ENCODE measurements around the gene RAD21L1.
A peak's percentile ranks its signal among the peaks of the same experiment; 100 is the strongest.

Gene RAD21L1
- 0 reads per million in 2 donors for total RNA-seq

DNA sequence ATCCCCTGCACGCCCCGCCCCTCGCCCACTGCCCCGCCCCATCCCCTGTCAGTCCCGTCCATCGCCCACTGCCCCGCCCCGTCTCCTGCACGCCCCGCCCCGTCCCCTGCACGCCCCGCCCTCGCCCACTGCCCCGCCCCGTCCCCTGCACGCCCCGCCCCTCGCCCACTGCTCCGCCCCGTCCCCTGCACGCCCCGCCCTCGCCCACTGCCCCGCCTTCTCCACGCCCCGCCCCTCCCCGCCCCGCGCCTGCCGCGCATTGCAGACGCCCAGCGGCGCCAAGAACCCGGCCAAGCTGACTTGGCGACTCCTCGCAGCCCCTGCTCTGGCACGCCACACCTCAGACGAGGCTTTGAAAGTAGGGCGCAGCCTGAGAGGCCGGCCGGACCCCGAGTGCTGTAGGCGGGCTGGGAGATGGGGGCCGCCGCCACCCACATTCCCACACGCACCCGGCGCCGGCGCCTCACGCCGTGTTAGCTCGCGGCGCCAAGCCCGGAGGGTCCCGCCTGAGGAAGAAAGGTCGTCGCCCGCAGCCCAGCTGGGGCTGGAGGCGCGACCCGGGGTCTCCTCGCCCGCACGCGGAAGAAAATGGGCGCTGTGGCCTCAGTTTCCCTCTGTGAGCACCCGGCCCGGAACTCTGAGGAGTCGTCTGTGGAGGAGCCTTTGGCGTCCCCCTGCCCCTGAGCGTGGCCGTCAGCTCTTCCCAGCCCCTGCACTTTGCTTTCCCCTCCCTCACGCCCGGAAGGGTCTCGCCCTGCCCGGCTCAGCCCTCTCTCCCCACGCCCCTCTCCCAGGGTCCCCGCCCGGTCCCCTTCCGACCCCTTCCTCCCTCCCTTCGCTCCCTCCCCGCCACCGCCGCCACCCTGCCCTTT lies at the start of gene RAD21L1:
Gene RAD21L1, plus strand, starts transcription at position 262 of the 872 bp plus-strand sequence. CDS start 2,410 bp downstream, outside the sequence.
- peak; percentile 85 for DNase-seq

DNA sequence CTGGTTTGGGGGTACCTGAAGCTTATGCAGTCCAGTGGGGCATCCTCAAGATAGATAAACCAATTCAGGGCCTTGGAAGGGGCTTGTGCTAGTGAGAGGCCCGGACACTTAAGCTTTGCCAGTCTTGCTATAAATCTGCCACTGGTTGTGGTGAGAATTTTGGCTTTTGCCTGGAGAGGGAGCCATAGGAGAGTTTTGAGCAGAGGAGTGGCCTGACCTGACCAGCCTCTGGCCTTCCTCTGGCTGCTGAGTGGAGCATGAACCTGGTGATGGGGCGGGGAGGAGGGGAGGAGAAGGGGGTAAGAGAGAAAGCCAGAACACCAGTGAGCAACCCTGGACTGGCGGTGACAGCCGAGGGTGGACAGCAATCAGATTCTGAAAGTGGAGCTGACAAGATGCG lies 48.2 kb upstream of the RAD21L1 start:
- DNase-seq: no peak

DNA sequence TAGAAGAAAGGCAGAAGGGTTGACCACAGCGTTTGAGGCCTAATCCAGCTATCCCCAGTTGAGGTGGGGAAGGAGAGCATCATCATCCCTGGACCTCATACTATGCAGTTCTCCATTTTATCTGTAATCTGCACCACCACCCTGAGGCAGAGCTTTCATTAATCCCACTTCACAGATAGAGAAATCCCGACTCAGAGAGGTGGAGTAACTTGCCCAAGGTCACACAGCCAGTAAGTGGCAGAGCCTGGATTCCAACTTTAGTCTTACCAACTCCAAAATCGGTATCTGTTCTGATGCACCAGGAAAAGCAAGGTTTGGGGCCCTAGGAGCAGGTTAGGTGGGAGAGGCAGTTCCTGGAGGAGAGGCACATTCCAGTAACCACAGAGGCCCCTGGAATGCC lies 47.7 kb upstream of the RAD21L1 start:
- no peak for DNase-seq

DNA sequence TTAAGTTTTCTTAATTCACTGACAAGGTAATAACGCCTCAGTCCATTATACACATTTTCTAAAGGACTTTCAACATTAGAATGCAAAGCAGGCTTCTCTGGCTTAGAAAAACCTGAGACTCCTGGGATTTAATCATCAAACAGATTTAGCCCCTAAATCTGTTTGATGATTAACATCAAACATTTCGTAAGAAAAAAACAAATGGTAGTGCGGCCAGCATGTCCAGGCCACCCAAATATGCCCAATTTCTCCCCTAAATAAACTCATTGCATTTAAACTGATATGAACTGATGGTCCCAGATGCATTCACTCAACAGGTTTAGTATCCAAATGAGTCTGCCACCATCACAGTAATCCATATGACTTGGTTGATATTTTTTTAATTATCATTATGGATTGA lies 47.2 kb upstream of the RAD21L1 start:
- DNase-seq: no peak

DNA sequence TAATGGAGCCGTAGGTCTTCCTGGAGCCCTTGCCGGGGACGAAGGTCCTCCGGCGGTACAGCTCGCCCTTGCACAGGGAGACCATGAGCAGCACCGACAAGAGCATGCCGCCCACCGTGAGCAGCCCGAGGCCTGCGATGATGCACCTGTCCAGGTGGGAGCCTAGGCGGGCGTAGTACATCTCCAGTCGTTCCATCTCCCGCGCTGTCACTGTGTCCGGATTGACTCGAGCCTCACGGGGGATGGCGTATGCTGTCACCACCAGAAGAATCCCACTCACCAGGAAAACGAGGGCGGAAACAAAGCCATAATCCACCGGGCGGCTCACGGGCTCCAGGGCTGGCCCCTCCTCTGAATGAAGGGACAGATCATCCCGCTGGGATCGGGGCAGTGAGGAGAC lies 44.9 kb upstream of the RAD21L1 start:
- no peak for DNase-seq

DNA sequence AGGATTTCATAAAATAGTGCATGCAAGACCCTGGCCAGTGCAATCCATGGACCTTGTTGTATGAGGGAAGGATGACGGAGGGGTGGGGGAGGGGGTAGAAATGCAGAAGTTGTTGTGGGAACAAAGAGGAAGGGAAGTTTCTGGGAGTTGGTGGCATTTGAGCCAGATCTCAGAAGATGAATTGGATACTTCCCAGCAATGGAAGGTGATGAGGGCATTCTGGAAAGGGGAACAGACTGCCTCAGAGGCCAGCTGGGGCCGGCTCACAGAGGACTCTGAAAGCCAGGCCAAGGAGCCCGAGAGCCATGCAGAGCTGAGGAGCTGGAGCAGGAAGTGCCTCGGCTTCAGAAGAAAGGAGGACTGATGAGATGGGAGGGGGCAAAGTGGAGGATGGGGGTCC lies 43.7 kb upstream of the RAD21L1 start:
- no peak for DNase-seq

DNA sequence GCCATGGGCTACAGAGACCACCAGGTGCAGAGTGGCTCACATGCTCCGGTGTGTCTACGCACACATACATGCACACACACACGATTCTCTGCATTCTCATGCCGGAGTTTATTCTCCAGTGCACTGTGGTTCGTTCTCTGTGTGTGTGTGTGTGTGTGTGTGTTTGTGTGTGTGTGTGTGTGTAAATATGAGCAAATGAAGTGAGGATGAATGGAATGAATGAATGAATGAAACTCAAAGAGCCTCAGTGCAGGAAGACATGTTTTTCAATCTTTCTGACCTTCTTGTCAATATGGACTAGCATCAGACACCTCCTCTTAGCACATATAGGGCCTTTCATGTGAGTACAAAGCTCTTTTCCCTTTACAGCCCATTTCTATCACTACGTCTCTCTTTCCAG lies 42.7 kb upstream of the RAD21L1 start:
- DNase-seq: no peak

DNA sequence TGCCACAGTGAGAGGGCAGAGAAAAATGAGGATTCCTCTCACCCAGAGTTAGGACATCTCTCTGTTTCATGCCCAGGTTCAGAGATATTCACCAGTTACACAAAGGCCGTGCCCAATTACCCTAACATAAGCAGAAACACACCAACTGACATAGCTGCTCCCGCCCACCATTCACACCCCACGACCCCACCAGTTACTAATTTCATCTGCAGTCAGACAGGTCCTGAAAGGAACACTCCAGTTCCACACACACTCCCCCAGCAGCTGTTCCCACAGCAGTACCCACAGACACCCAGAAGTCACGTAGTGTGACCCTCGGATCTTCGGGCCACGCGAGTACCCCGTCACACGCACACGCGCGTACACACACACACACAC lies 41.6 kb upstream of the RAD21L1 start:
- DNase-seq: no peak

DNA sequence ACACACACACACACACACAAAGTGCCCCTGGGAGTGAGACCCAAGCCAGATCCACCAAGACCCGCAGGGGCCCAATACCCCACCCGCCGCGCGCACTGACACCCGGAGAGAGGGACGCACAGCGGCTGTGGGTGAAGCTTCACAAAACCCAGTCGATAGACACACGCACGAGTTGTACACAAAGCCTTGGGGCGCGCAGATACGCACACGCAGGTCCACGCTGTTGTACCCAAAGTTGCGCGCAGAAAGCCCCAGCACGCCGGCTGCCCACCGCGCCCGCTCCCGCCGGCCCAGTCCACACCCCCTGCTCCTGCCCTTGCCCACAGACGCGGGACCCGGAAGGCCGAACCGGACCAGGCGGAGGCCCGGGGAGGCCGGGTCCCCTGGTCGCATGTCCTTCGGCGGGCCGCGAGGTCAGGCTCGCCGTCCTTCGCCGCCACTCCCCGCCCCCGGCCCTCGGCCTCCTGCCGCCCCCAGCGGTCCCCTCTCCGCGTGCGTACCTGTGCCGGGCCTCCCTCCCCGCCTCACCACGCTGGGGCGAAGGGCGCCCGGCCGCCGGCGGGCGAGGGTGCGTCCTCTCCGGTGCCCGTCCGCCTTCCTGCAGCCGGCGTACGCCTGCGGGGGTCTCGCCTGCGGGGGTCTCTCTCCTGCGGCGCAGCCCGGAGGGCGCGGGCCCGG lies 41.1 kb upstream of the RAD21L1 start, which contains the start of gene TMEM74B:
Gene TMEM74B, minus strand, starts transcription at position 344 of the 678 bp plus-strand sequence. CDS start 1,180 bp downstream, outside the sequence.
- DNase-seq: no peak

DNA sequence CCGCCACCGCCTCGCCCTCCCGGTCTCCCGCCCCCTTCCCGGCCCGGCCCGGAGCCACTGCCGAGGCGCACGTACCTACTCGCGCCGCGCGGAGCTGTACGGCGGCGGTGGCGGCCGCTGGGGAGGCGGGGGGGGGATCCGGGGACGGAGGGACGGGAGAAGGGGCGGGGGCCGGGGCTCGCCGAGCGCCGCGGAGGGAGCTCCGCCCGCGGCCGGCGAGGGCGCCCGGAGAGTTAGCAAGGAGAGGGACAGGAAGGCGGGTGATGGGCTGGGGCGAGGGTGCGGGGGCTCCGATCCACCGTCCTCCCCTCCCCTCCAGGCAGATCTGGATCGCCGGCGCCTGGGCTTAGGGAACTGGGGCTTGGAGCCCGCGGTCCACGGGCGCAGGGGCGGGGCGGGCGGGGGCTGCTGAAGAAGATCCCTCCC lies 40.5 kb upstream of the RAD21L1 start:
- DNase-seq: no peak

DNA sequence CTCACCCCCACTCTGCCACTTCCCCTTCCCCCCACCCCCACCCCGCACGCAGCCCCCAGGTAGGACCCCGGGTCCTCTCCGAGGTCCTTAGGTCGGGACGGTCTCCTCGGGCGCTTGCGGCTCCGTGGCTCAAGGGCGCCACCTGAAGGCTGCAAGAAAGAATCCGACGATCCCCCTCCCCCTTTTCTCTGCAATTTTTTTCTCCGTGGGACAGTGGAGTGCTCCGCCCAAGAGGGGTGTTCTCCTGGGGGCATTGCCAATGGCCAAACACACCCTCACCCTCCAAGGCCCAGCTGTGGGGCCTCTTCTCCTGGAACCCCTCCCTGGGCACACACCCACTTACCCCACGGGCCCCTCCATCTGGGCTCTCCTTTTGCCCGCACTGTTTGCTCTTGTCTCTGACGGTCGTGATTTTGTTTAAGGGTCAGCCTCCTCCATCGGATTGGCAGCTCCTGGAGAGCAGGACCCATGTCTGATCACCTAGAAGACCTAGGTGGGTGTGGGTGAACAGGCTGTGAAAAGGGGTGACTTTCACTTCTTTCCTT lies 40.0 kb upstream of the RAD21L1 start:
- DNase-seq: peak; percentile 12

DNA sequence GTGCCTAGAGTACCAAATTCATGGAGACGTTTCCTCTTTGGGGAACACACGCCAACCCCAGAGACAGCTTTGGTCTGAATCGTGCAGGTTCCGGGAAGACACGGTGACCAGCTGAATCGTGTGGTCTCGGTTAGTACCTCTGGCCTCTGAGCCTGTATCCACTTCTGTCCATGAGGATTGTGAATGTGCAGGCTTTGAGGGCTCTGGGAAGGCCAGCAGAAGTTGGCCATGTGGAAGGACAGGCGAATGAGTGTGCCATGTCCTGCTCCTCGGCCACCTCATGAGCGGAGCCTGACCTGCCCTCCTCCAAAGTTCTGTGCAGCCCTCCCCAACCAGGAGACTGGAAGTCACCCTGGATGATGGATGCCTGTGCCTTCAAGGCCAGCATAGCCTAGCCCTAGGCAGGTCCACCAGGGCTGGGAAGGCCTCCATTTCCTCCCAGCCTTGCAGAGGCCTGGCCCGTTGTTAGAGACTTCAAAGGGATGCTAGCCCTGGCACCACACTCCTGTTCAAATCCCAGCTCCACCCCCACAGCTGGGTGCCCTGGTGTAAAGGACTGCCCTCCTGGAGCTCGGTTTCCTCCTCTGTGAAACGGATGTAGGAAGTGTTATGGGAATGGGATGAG lies 39.4 kb upstream of the RAD21L1 start:
- DNase-seq: no peak

DNA sequence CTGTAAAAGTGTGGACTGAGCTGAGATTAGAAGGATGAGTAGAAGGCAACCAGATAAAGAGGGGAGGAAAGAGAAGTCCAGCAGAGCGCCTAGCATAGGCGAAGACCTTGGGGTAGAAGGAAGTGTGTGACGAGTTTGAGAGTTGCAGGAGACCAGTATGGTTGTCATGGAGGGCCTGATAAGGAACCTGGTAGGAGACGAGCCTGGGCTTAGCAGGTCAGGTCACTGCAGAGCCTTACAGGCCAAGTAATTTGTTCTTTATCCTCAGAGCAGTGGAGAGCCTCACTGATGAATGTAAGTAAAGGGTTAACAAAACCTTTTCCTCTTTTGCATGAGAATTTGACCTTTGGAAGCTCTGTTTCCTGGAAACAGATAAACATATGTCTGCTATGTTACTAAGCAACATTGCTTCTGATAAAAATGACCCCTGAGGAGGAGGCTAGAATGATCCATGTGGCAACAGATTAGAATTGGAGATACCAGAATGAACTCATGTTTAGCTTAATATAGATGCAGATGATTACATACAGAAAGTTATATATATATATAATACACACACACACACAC lies 38.2 kb upstream of the RAD21L1 start:
- DNase-seq: no peak

DNA sequence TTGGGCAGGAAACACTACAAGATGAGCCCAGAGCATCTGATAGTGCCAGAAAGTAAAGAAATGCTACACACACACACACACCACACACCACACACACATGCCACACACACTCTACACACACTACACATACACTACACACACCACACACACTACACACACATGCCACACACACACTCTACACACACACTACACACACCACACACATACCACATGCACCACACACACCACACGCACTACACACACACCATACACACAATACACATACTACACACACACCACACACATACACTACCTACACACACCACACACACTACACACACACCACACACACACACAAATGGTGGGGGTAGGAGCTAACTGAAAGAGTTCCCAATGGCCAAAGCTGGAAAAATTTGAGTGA lies 37.5 kb upstream of the RAD21L1 start:
- no peak for DNase-seq

DNA sequence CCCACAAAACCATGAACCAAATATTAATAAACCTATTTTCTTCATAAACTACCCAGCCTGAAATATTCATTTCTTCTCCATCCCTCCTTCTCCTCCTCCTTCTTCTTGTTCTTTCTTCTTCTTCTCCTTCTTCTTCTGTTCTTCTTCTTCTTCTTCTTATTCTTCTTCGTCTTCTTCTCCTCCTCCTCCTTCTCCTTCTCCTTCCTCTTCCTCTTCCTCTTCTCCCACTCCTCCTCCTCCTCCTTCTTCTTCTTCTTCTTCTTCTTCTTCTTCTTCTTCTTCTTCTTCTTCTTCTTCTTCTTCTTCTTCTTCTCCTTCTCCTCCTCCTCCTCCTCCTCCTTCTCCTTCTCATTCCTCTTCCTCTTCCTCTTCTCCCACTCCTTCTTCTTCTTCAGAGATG lies 36.0 kb upstream of the RAD21L1 start:
- DNase-seq: no peak

DNA sequence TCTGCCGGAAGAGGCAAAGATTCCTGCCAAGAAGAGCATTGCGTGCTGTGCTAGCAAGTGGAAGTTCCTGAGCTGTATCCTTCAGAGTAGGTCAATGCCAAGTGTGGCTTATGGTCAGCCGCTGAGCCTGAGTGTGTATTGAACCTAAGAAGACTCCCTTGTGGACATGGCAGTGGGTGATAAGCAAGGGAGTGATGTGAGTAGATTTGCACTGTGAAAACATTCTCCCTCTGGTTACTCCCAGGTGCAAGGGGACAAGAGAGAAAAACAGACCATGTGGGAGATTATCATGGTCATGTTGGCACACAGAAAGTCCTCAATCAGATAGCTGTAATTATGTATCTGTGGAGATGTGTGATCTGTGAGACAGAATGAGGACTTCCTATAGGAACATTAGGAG lies 35.0 kb upstream of the RAD21L1 start:
- no peak for DNase-seq

DNA sequence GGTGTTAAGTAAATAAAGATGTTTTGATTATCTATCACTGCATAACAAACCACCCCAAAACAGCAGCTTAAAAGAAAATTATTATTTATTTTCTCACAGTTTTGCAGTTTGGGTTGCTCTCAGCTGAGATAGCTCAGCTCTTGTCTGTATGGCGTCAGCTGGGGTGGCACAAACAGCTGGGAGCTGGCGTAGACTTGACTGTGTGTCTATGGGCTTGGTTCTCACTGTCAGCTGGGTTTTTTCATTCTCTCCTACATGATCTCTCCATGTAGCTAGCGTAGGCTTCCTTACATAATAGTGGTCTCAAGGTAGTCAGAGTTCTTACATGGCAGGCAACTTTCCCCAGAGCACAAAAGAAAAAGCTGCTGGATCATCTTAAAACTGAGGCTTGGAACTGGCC lies 34.5 kb upstream of the RAD21L1 start:
- no peak for DNase-seq

DNA sequence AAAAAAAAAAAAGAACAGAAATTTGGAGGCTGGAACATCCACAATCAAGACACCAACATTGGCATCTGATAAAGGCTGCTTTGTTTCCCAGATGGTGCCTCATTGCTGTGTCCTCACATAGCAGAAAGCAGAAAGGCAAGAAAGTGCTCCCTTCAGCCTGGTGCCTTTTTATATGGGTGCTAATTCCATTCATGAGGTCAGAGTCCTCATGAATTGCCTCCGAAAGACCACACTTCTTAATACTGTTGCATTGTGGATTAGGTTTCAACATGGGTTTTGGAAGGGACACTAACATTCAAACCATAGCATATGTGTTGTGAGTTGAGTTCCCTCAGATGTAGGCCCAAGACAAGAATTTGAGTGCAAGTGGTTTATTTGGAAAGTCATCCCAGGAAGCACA lies 30.6 kb upstream of the RAD21L1 start:
- no peak for DNase-seq

DNA sequence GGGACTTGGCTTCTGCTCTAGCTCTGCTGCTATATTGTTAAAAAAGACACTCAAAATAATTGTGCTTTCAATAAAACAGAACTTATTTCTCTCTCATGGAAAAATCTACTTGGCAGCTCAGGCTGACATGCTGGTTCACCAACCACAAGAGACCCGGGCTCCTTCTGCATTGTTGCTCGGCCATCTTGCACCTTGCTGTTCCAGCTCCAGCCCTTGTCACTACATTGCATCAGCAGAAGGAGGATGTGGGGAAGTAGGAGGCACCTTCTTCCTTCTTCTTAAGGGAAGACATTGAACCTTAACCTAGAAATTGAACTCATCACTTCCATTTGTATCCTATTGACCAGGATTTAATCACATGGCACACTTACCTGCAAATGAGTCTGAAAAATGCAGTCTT lies 29.2 kb upstream of the RAD21L1 start:
- no peak for DNase-seq

DNA sequence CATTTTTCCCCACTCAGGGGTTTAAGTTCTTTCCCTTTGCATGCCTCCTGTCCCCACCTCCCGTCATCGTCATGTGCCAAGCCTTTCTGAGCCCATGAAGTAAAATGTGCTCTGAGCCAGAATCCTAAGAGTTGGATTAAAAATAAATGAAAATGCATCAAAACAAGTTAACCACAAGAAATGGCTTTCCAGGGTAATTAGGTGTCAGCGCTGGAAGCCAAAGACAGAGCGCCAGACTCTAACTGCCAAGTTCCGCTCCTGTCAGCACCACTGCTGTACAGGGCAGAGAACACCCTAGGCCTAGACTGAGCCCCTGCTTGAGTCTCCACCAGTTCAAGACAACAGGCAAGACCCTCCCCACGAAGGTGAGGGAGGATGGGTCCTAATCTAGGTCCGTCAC lies 28.0 kb upstream of the RAD21L1 start:
- DNase-seq: no peak

DNA sequence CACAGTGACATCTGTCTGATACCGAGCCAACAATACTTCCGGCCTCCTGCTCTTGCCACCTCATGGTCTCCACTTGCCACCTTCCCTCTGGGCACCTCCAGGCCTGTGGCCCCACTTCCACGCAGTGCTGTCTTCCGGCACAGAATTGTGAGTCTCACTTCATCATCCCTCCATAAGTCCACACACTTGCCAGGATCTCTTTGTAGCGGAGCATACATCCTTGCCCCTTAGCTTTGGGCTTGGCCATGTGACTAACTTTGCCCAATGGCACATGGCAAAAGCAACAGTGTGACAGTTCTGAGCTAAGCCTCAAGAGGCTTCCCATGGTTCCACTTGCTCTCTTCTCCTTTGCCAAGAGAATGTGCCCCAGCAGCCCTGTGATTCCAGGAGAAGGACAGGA lies 27.1 kb upstream of the RAD21L1 start:
- DNase-seq: no peak

DNA sequence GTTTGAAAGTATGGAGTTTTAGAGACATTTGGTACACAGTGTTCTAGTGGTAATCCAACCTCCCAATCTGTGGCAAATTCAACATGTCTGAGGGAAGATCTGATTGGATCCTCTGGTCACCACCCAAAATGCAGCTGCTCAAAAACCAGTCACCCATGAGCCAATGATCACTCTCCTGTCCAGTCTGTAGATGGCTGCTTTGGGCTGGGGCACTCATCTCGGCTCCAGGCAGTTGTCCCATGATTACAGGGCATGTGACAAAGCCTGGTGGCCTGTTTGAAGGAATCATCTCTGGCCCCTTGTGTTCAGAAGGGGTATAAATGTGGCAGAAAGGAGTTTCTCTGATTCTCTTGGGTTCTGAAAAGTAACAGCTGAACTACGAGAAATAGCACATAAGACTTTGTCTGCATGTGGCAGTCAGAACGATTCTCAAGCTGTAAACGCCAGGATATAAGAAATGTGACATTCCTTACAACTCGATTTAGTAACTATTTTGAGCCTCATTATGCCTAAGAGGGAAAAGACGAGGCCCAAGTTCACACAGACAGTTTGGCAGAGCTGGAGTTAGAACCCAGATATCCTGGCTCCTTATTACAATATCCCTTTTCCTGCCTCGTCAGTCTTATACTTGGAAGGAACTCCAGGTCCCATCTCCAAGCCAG lies 26.5 kb upstream of the RAD21L1 start:
- no peak for DNase-seq

DNA sequence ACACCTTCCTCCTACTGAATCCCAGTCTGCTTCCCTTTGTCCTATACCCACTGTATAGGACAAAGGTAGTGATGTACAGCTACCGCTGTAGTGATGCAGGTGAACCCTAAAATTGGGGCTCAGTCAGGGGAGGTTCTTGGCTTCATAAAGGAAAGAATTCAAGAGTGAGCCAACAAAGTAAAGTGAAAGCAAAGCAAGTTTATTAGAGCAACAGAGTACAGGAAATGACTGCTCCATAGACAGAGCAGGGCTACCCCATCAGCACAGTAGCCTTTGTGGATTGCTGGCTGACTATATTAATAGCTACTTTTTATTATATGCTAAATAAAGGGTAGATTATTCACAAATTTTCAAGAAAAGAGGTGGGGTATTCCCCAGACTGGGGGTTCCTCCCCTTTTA lies 25.9 kb upstream of the RAD21L1 start:
- no peak for DNase-seq

All from T-helper 9 cell (primary cell).